PC-9 (cell line): ENCODE data around the gene GPC1. TPM values are rescaled to one million over a fixed set of nuclear protein-coding genes. Genes with fewer than 3 reads are reported as not detected.

Source experiments
- BruUV-seq: library from RNA; stranded (reverse); fragments of 400-500 nt; replicated peaks from 2 replicates; lab custom pipeline; 2021; lab: Mats Ljungman, UMichigan
- CTCF ChIA-PET: fragments of 300-600 bp; sonication (Branson Sonifier 250); formaldehyde crosslinking; loops from one replicate; lab custom pipeline; 2022; ENCODE audit warnings: antibody characterized with exemption; lab: Charles Lee
- POLR2A ChIA-PET: fragments of 300-600 bp; sonication (Branson Sonifier 250); formaldehyde crosslinking; loops from one replicate; lab custom pipeline; 2022; ENCODE audit warnings: antibody characterized with exemption; ENCODE audit not compliant: unreplicated experiment; lab: Charles Lee
- DNase-seq, 2 experiments: peaks; one replicate each; pipeline versions ENCODE4 v3.0.0 to v3.0.0-alpha.2; 2015 to 2022; ENCODE audit warnings: mixed read lengths in 1 of 2
- H2AFZ ChIP-seq: fragments of 200-600 bp; sonication (generic); 2 replicates; pipeline ENCODE4 v1.8.1; 2017; ENCODE audit warnings: antibody characterized with exemption
- H3F3A ChIP-seq: fragments of 200-600 bp; sonication (generic); 2 replicates; pipeline ENCODE4 v1.8.1; 2017; ENCODE audit warnings: antibody characterized with exemption, mild to moderate bottlenecking, low read depth; ENCODE audit not compliant: insufficient read depth
- H3K27ac ChIP-seq: fragments of 200-600 bp; sonication (generic); 2 replicates; pipeline ENCODE4 v1.6.1; 2016; ENCODE audit warnings: mixed run types
- H3K27me3 ChIP-seq: fragments of 200-600 bp; sonication (generic); 2 replicates; pipeline ENCODE4 v1.6.1; 2016; ENCODE audit warnings: low read depth, mixed run types; ENCODE audit not compliant: insufficient read depth
- H3K36me3 ChIP-seq: fragments of 200-600 bp; sonication (generic); 2 replicates; pipeline ENCODE4 v1.6.1; 2016; ENCODE audit warnings: low read depth, mixed run types
- H3K4me1 ChIP-seq: fragments of 200-600 bp; sonication (generic); replicated peaks from 2 replicates; pipeline ENCODE4 v1.6.1; 2016; ENCODE audit warnings: mixed run types; ENCODE audit not compliant: insufficient read depth
- H3K4me2 ChIP-seq: fragments of 200-600 bp; sonication (generic); 2 replicates; pipeline ENCODE4 v1.6.1; 2017; ENCODE audit warnings: mixed run types
- H3K4me3 ChIP-seq: fragments of 200-600 bp; sonication (generic); 2 replicates; pipeline ENCODE4 v1.6.1; 2016; ENCODE audit warnings: mixed run types
- H3K79me2 ChIP-seq: fragments of 200-600 bp; sonication (generic); 2 replicates; pipeline ENCODE4 v1.6.1; 2017; ENCODE audit warnings: low read depth, mixed run types
- H3K9me2 ChIP-seq: fragments of 200-600 bp; sonication (generic); 2 replicates; pipeline ENCODE4 v1.8.1; 2017; ENCODE audit warnings: mild to moderate bottlenecking; ENCODE audit not compliant: insufficient read depth
- H3K9me3 ChIP-seq: fragments of 200-600 bp; sonication (generic); 2 replicates; pipeline ENCODE4 v1.8.1; 2016; ENCODE audit warnings: low read depth; ENCODE audit not compliant: insufficient read depth
- H4K20me1 ChIP-seq: fragments of 200-600 bp; sonication (generic); 2 replicates; pipeline ENCODE4 v1.8.1; 2017; ENCODE audit not compliant: insufficient read depth
- CTCF ChIP-seq: fragments of 200-600 bp; sonication (generic); conservative IDR thresholded peaks from 2 replicates; pipeline ENCODE4 v1.6.1; 2017; ENCODE audit warnings: mixed run types, antibody characterized with exemption, mild to moderate bottlenecking, moderate library complexity
- EZH2 ChIP-seq: fragments of 200-600 bp; sonication (generic); IDR thresholded peaks from 2 replicates; pipeline ENCODE4 v1.8.0; 2017; ENCODE audit warnings: antibody characterized with exemption, low read depth
- intact Hi-C: fragments of 100-400 bp; cut with micrococcal nuclease; formaldehyde crosslinking; loops from one replicate; pipeline ENCODE4 v1.10.0; 2022; ENCODE audit not compliant: unreplicated experiment
- total RNA-seq: library from RNA; stranded (reverse); gene quantifications from 2 replicates; pipeline ENCODE4 v1.2.3, GENCODE V29; 2021

GPC1 gene
- total RNA-seq, 1 experiment from 2014 or later = 302 TPM

- CTCF ChIA-PET = no interaction called here
- intact Hi-C loops = no loop called here
Observed at GRCh38 chr2:240502059-240502429, 66.6 kb downstream of the GPC1 start.

GRCh38 chr2:240502430-240503121 lies 67.1 kb downstream of the GPC1 start:
- H3K27me3 ChIP-seq = no peaks in the 10 kb centered on the region
- intact Hi-C loops = no loop called here
- H3F3A ChIP-seq = peaks cover 4% of the 10 kb centered on the region; the same call in 1 of the 2 replicates
- H3K79me2 ChIP-seq = no peaks in the 10 kb centered on the region
- no peak overlapping the region for H3K27ac ChIP-seq
- H3K4me2 ChIP-seq = no peak overlapping the region
- TF ChIP-seq EZH2 = no peak
- no peak for TF ChIP-seq CTCF
- H4K20me1 ChIP-seq = 0 out of 2 replicates have a peak, but pooled peaks cover 6% of the 10 kb centered on the region
- H3K36me3 ChIP-seq = peaks cover 11% of the 10 kb centered on the region
- no peaks in the 10 kb centered on the region for H3K9me3 ChIP-seq
- no TSS peak for BruUV-seq
- H3K4me1 ChIP-seq = no peaks in the 10 kb centered on the region
- ChIA-PET CTCF (no interaction called here), POLR2A (no interaction called here)
- no peak overlapping the region for H3K4me3 ChIP-seq
- no peak for DNase-seq
- no peaks in the 10 kb centered on the region for H3K9me2 ChIP-seq
- H2AFZ ChIP-seq = no peak overlapping the region

More at GRCh38 chr2:240502059-240502429, 66.6 kb downstream of the GPC1 start:
- POLR2A ChIA-PET = no interaction called here
- peaks cover 8% of the 10 kb centered on the region; the same call in 1 of the 2 replicates for H3F3A ChIP-seq
- H2AFZ ChIP-seq = no peak overlapping the region
- 0 out of 2 replicates have a peak, but pooled peaks cover 6% of the 10 kb centered on the region for H4K20me1 ChIP-seq
- H3K27ac ChIP-seq = no peak overlapping the region
- no peaks in the 10 kb centered on the region for H3K9me3 ChIP-seq
- H3K4me3 ChIP-seq = no peak overlapping the region
- peaks cover 16% of the 10 kb centered on the region for H3K36me3 ChIP-seq
- no peak for TF ChIP-seq CTCF
- TF ChIP-seq EZH2 = no peak
- H3K79me2 ChIP-seq = no peaks in the 10 kb centered on the region
- H3K27me3 ChIP-seq = no peaks in the 10 kb centered on the region
- no peak overlapping the region for H3K4me2 ChIP-seq
- H3K9me2 ChIP-seq = no peaks in the 10 kb centered on the region
- no TSS peak for BruUV-seq
- DNase-seq = no peak
- H3K4me1 ChIP-seq = no peaks in the 10 kb centered on the region

DNA sequence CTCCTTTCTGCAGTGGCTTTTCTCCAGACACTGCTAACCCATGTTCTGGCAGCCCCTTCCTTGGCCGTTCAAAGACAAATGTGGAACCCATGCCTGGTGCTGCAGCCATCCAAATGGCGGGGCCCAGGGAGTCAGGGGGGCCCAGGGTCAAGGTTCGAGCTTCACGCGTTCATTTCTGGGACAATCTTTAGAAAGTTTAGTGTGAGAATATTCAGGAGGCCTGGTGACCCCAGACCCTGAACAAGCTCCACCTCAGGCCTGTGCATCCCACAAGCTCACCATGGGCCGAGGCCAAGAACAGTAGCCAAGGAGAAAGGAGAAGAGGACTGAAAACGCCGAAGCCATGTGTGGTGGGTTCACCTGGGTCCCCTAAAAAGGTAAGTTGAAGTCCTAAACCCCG lies 67.9 kb downstream of the GPC1 start:
- Histone ChIP-seq H3K4me2 (no peak overlapping the region), H3K9me2 (no peaks in the 10 kb centered on the region), H3K36me3 (peaks cover 5% of the 10 kb centered on the region; the same call in 1 of the 2 replicates), H3K27me3 (no peaks in the 10 kb centered on the region), H4K20me1 (0 out of 2 replicates have a peak, but pooled peaks cover 6% of the 10 kb centered on the region), H3K9me3 (no peaks in the 10 kb centered on the region), H3K4me1 (no peaks in the 10 kb centered on the region), H3F3A (no peaks in the 10 kb centered on the region), H2AFZ (no peak overlapping the region), H3K27ac (no peak overlapping the region), H3K4me3 (no peak overlapping the region), H3K79me2 (no peaks in the 10 kb centered on the region)
- no peak for DNase-seq
- ChIA-PET POLR2A (no interaction called here), CTCF (no interaction called here)
- intact Hi-C loops = no loop called here
- no peak for TF ChIP-seq CTCF
- no peak for TF ChIP-seq EZH2
- no TSS peak for BruUV-seq
